Tibial nerve (tissue), 4 donors: ENCODE data around the gene RPAP3. TPM values are rescaled to one million over a fixed set of nuclear protein-coding genes. Genes with fewer than 3 reads are reported as not detected.

Source experiments
- DNase-seq, 2 donors: peaks; one replicate each; pipeline ENCODE4 v3.0.0-alpha.2; 2019; ENCODE audit warnings: low spot score in 2 of 2
- H3K27ac ChIP-seq, 4 donors: fragments of 200-600 bp; sonication (generic) in 3 of 4; one replicate each; pipeline ENCODE4 v1.5.1; 2017 to 2019; ENCODE audit warnings: mild to moderate bottlenecking in 1 of 4
- H3K27me3 ChIP-seq, 2 donors: fragments of 200-600 bp; sonication (generic) in 1 of 2; one replicate each; pipeline versions ENCODE4 v1.5.1 to v1.6.0; 2017 to 2019
- H3K36me3 ChIP-seq, 3 donors: fragments of 200-600 bp; sonication (generic); one replicate each; pipeline ENCODE4 v1.5.1; 2018 to 2019
- H3K4me1 ChIP-seq, 4 donors: fragments of 200-600 bp; sonication (generic) in 3 of 4; one replicate each; pipeline ENCODE4 v1.5.1; 2017 to 2019
- H3K4me3 ChIP-seq, 4 donors: fragments of 200-600 bp; sonication (generic) in 3 of 4; one replicate each; pipeline ENCODE4 v1.5.1; 2017 to 2019; ENCODE audit warnings: mild to moderate bottlenecking in 1 of 4, moderate library complexity in 1 of 4
- H3K9me3 ChIP-seq, 4 donors: fragments of 200-600 bp; sonication (generic) in 3 of 4; one replicate each; pipeline ENCODE4 v1.5.1; 2017 to 2019
- CTCF ChIP-seq, 5 experiments: fragments of 200-600 bp in 3 of 5; fragments of 450-650 bp in 2 of 5; sonication (generic) in 3 of 5; IDR thresholded peaks; one replicate each; pipeline ENCODE4 v1.5.1; 2016 to 2019; ENCODE audit warnings: antibody characterized with exemption in 5 of 5, mild to moderate bottlenecking in 3 of 5, moderate library complexity in 2 of 5
- EP300 ChIP-seq, 2 donors: sonication (generic); formaldehyde crosslinking; IDR thresholded peaks; one replicate each; pipeline ENCODE4 v1.6.1; 2017; ENCODE audit warnings: antibody characterized with exemption in 2 of 2, mild to moderate bottlenecking in 1 of 2
- POLR2A ChIP-seq, 2 donors: fragments of 450-650 bp; IDR thresholded peaks; one replicate each; pipeline ENCODE4 v1.6.1; 2017; ENCODE audit warnings: antibody characterized with exemption in 2 of 2, mild to moderate bottlenecking in 2 of 2, moderate library complexity in 2 of 2
- WGBS, 2 donors: methylation state at CpG; one replicate each; pipeline ENCODE4 v1.1.5; 2018; 5-methylcytosine and 5-hydroxymethylcytosine counted together
- total RNA-seq, 4 donors: library from RNA; depleted of rRNA; stranded (reverse); fragments of >200 nt; gene quantifications; one replicate each; pipeline ENCODE4 v1.1.0, GENCODE V29; 2016

RPAP3 gene
- total RNA-seq, 4 donors from 2014 or later: 8.8 to 19.2 (median 15.5) TPM

GRCh38 chr12:47734725-47735480 lies 29.1 kb upstream of the RPAP3 start:
- no peaks in the 10 kb centered on the region for H3K36me3 ChIP-seq
- H3K9me3 ChIP-seq: no peaks in the 10 kb centered on the region
- no peaks in the 10 kb centered on the region for H3K27me3 ChIP-seq
- WGBS, 2 donors: 65 to 72% methylated on average over 8 to 12 of the region's 12 CpGs
- peaks cover 11 to 79% (median 42%) of the 10 kb centered on the region in 4 donors for H3K4me1 ChIP-seq
- no peak for DNase-seq
- H3K27ac ChIP-seq: peak overlapping the region in 3 of 4 donors; percentile 72 to 90 (median 86)
- no peak for TF ChIP-seq EP300 (IDR thresholded peaks at IDR 0.05)
- no peak for TF ChIP-seq CTCF (IDR thresholded peaks at IDR 0.05)
- TF ChIP-seq POLR2A (IDR thresholded peaks at IDR 0.05): no peak
- H3K4me3 ChIP-seq: no peak overlapping the region

GRCh38 chr12:47733142-47733541 lies 27.3 kb upstream of the RPAP3 start:
- 90 to 92% methylated on average over 4 of the region's 4 CpGs for WGBS, 2 donors
- Histone ChIP-seq H3K27me3 (no peaks in the 10 kb centered on the region), H3K36me3 (no peaks in the 10 kb centered on the region), H3K27ac (no peak overlapping the region), H3K4me1 (peaks cover 11 to 75% (median 38%) of the 10 kb centered on the region in 4 donors), H3K4me3 (no peak overlapping the region), H3K9me3 (no peaks in the 10 kb centered on the region)
- no peak for DNase-seq
- no peak for TF ChIP-seq EP300 (IDR thresholded peaks at IDR 0.05)
- no peak for TF ChIP-seq POLR2A (IDR thresholded peaks at IDR 0.05)
- no peak for TF ChIP-seq CTCF (IDR thresholded peaks at IDR 0.05)

GRCh38 chr12:47732504-47732903 lies 26.7 kb upstream of the RPAP3 start:
- WGBS, 2 donors: 67 to 76% methylated on average over 2 of the region's 2 CpGs
- no peak for DNase-seq
- no peaks in the 10 kb centered on the region for H3K36me3 ChIP-seq
- H3K27me3 ChIP-seq: no peaks in the 10 kb centered on the region
- no peaks in the 10 kb centered on the region for H3K9me3 ChIP-seq
- no peak overlapping the region for H3K27ac ChIP-seq
- TF ChIP-seq CTCF (IDR thresholded peaks at IDR 0.05) (no peak), POLR2A (IDR thresholded peaks at IDR 0.05) (no peak), EP300 (IDR thresholded peaks at IDR 0.05) (no peak)
- H3K4me1 ChIP-seq: peaks cover 6 to 69% (median 32%) of the 10 kb centered on the region in 4 donors
- no peak overlapping the region for H3K4me3 ChIP-seq

GRCh38 chr12:47731723-47732122 lies 25.9 kb upstream of the RPAP3 start:
- no peak for DNase-seq
- WGBS, 2 donors: 62 to 66% methylated on average over 5 of the region's 5 CpGs
- H3K4me1 ChIP-seq: peaks cover 6 to 61% (median 25%) of the 10 kb centered on the region in 4 donors
- no peaks in the 10 kb centered on the region for H3K9me3 ChIP-seq
- H3K27ac ChIP-seq: no peak overlapping the region
- no peaks in the 10 kb centered on the region for H3K36me3 ChIP-seq
- TF ChIP-seq POLR2A (IDR thresholded peaks at IDR 0.05) (no peak), CTCF (IDR thresholded peaks at IDR 0.05) (no peak), EP300 (IDR thresholded peaks at IDR 0.05) (no peak)
- no peak overlapping the region for H3K4me3 ChIP-seq
- H3K27me3 ChIP-seq: no peaks in the 10 kb centered on the region

GRCh38 chr12:47730341-47730744 lies 24.5 kb upstream of the RPAP3 start:
- Histone ChIP-seq H3K9me3 (no peaks in the 10 kb centered on the region), H3K27ac (peak overlapping the region in 1 of 4 donors; percentile 11), H3K4me1 (peaks cover 0 to 54% (median 11%) of the 10 kb centered on the region in 4 donors), H3K4me3 (no peak overlapping the region), H3K36me3 (no peaks in the 10 kb centered on the region), H3K27me3 (no peaks in the 10 kb centered on the region)
- 69 to 92% methylated on average over 8 of the region's 8 CpGs for WGBS, 2 donors
- no peak for DNase-seq
- TF ChIP-seq EP300 (IDR thresholded peaks at IDR 0.05): no peak
- TF ChIP-seq CTCF (IDR thresholded peaks at IDR 0.05): no peak
- no peak for TF ChIP-seq POLR2A (IDR thresholded peaks at IDR 0.05)
